ENCODE measurements around the gene TEK. TPM values are rescaled to one million over a fixed set of nuclear protein-coding genes. Genes with fewer than 3 reads are reported as not detected.
A peak's percentile ranks its signal among the peaks of the same experiment; 100 is the strongest.

The TEK gene
- polyA plus RNA-seq, 4 donors: 0.22 to 11.3 (median 4.6) TPM

DNA sequence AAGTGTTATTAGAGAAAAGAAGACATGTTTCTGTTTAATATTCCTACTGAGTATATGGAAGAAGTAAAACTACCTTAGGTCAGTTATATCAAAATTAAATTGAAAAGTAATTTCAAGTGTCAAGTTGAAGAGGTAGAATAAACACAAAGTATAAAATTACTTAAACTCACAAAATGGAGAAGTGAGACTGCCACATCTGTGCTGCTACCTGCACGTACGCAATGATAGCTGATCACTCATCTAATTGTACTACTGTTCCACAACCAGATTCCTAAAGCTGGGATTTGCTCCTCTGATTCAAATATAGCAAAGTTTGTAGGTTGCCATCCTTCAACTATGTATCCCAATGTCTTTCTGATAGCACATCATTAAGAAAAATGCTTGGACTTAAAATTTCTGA is 163.1 kb downstream of the TEK start:
- 85 to 93% (median 91%) methylated on average over 2 of the region's 2 CpGs for WGBS, 3 donors
- no peak for DNase-seq

DNA sequence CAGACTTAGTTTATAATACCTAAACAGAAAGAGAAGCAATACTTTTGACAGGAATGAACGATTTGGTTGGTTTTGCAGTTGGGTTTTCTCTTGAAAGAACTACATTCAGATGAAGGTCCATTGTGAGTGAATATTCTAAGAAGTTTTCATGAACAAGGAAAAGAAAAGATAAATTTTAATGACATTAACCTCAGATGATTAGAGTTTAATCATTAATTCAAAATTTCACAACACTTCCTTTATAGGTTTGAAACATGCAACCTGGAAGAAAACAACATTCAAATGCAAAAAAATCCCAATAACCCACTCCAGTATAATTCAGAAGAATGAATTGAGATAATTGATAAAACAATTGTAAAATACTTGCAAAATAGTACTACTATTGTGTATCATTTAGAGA is 164.2 kb downstream of the TEK start:
- H3K27ac ChIP-seq (ENCODE audit: low read depth in 1 of 3, low read length in 2 of 3): no peak overlapping the region
- 36 to 70% (median 45%) methylated on average over 1 of the region's 1 CpG for WGBS, 3 donors
- no peaks in the 10 kb centered on the region for H3K27me3 ChIP-seq (ENCODE audit: control insufficient read depth in 3 of 3, insufficient read depth in 3 of 3, low read length in 3 of 3)
- H3K9me3 ChIP-seq (ENCODE audit: control insufficient read depth in 2 of 2, insufficient read depth in 1 of 2, low read depth in 1 of 2, low read length in 1 of 2): no peaks in the 10 kb centered on the region
- H3K36me3 ChIP-seq (ENCODE audit: control insufficient read depth in 3 of 3, insufficient read depth in 2 of 3, low read depth in 1 of 3, low read length in 3 of 3): no peaks in the 10 kb centered on the region
- DNase-seq: peak; percentile 6 to 31
- H3K4me3 ChIP-seq (ENCODE audit: low read depth in 1 of 3, low read length in 3 of 3): no peak overlapping the region
- peaks cover 0 to 3% (median 0%) of the 10 kb centered on the region in 3 donors for H3K4me1 ChIP-seq (ENCODE audit: control insufficient read depth in 3 of 3, insufficient read depth in 2 of 3, low read depth in 1 of 3, low read length in 2 of 3)
- FAIRE-seq: no peak

More for the DNA sequence above, 163.1 kb downstream of the TEK start:
- H3K9me3 ChIP-seq (ENCODE audit: control insufficient read depth in 2 of 2, insufficient read depth in 1 of 2, low read depth in 1 of 2, low read length in 1 of 2): no peaks in the 10 kb centered on the region
- no peak for FAIRE-seq
- no peak overlapping the region for H3K4me3 ChIP-seq (ENCODE audit: low read depth in 1 of 3, low read length in 3 of 3)
- no peaks in the 10 kb centered on the region for H3K27me3 ChIP-seq (ENCODE audit: control insufficient read depth in 3 of 3, insufficient read depth in 3 of 3, low read length in 3 of 3)
- peaks cover 0 to 3% (median 0%) of the 10 kb centered on the region in 3 donors for H3K4me1 ChIP-seq (ENCODE audit: control insufficient read depth in 3 of 3, insufficient read depth in 2 of 3, low read depth in 1 of 3, low read length in 2 of 3)
- no peaks in the 10 kb centered on the region for H3K36me3 ChIP-seq (ENCODE audit: control insufficient read depth in 3 of 3, insufficient read depth in 2 of 3, low read depth in 1 of 3, low read length in 3 of 3)
- H3K27ac ChIP-seq (ENCODE audit: low read depth in 1 of 3, low read length in 2 of 3): no peak overlapping the region

- no peak overlapping the region for H3K27ac ChIP-seq (ENCODE audit: low read depth in 1 of 3, low read length in 2 of 3)
- no peak overlapping the region for H3K4me3 ChIP-seq (ENCODE audit: low read depth in 1 of 3, low read length in 3 of 3)
- peaks cover 2 to 4% (median 3%) of the 10 kb centered on the region in 3 donors for H3K4me1 ChIP-seq (ENCODE audit: control insufficient read depth in 3 of 3, insufficient read depth in 2 of 3, low read depth in 1 of 3, low read length in 2 of 3)
- DNase-seq (peak; percentile 66 to 74), FAIRE-seq (no peak)
- no peaks in the 10 kb centered on the region for H3K9me3 ChIP-seq (ENCODE audit: control insufficient read depth in 2 of 2, insufficient read depth in 1 of 2, low read depth in 1 of 2, low read length in 1 of 2)
- H3K36me3 ChIP-seq (ENCODE audit: control insufficient read depth in 3 of 3, insufficient read depth in 2 of 3, low read depth in 1 of 3, low read length in 3 of 3): no peaks in the 10 kb centered on the region
- 40 to 44% (median 41%) methylated on average over 12 of the region's 12 CpGs for WGBS, 3 donors
- no peaks in the 10 kb centered on the region for H3K27me3 ChIP-seq (ENCODE audit: control insufficient read depth in 3 of 3, insufficient read depth in 3 of 3, low read length in 3 of 3)
Measured at GRCh38 chr9:27276193-27277030, 167.4 kb downstream of the TEK start.

- Histone ChIP-seq H3K9me3 (ENCODE audit: control insufficient read depth in 2 of 2, insufficient read depth in 1 of 2, low read depth in 1 of 2, low read length in 1 of 2) (no peaks in the 10 kb centered on the region), H3K4me1 (ENCODE audit: control insufficient read depth in 3 of 3, insufficient read depth in 2 of 3, low read depth in 1 of 3, low read length in 2 of 3) (peaks cover 2 to 4% (median 3%) of the 10 kb centered on the region in 3 donors), H3K4me3 (ENCODE audit: low read depth in 1 of 3, low read length in 3 of 3) (no peak overlapping the region), H3K27me3 (ENCODE audit: control insufficient read depth in 3 of 3, insufficient read depth in 3 of 3, low read length in 3 of 3) (no peaks in the 10 kb centered on the region), H3K27ac (ENCODE audit: low read depth in 1 of 3, low read length in 2 of 3) (no peak overlapping the region), H3K36me3 (ENCODE audit: control insufficient read depth in 3 of 3, insufficient read depth in 2 of 3, low read depth in 1 of 3, low read length in 3 of 3) (no peaks in the 10 kb centered on the region)
- 85 to 89% (median 86%) methylated on average over 1 of the region's 1 CpG for WGBS, 3 donors
- DNase-seq: peak in 1 of 2 donors; percentile 37
- no peak for FAIRE-seq
Measured at GRCh38 chr9:27278374-27278773, 169.3 kb downstream of the TEK start.

DNA sequence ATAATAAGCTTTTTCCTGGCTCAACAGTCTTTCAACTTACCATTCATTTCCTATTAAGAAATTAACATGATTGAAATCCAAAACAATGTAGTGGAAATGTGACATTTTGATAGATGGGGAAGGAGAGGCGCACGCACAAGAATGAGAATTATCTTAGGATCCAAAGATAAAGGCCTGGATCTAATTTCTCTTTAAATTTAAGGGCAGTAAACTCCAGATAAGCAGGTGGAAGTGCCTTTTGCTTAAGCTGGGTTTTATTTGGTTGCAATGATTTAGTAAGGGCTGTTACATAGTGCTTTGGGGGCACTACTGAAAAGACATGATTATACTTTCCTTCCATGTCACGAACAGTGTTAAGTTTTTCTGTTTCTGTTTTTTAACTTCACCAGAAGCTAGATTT is 170.6 kb downstream of the TEK start:
- Histone ChIP-seq H3K27ac (ENCODE audit: low read depth in 1 of 3, low read length in 2 of 3) (no peak overlapping the region), H3K9me3 (ENCODE audit: control insufficient read depth in 2 of 2, insufficient read depth in 1 of 2, low read depth in 1 of 2, low read length in 1 of 2) (no peaks in the 10 kb centered on the region), H3K4me1 (ENCODE audit: control insufficient read depth in 3 of 3, insufficient read depth in 2 of 3, low read depth in 1 of 3, low read length in 2 of 3) (peaks cover 0 to 4% (median 2%) of the 10 kb centered on the region in 3 donors), H3K4me3 (ENCODE audit: low read depth in 1 of 3, low read length in 3 of 3) (no peak overlapping the region), H3K36me3 (ENCODE audit: control insufficient read depth in 3 of 3, insufficient read depth in 2 of 3, low read depth in 1 of 3, low read length in 3 of 3) (no peaks in the 10 kb centered on the region), H3K27me3 (ENCODE audit: control insufficient read depth in 3 of 3, insufficient read depth in 3 of 3, low read length in 3 of 3) (no peaks in the 10 kb centered on the region)
- no peak for DNase-seq
- no peak for FAIRE-seq
- 79 to 82% (median 80%) methylated on average over 3 of the region's 3 CpGs for WGBS, 3 donors

Other genes starting within 250 kb of the TEK start
- 10 to 100 TPM in 3 of 4 donors, 1 to 10 TPM in 1; 9.2 to 36.3 (median 19.7) TPM for gene CAAP1, start 216.4 kb upstream of the TEK start, polyA plus RNA-seq
- 10 to 100 TPM; 10.1 to 23.7 (median 12.4) TPM for gene PLAA, start 162.0 kb upstream of the TEK start, polyA plus RNA-seq
- 10 to 100 TPM in 1 of 4 donors, 1 to 10 TPM in 3; 4.6 to 25.5 (median 7.0) TPM for gene IFT74, start 152.8 kb upstream of the TEK start, polyA plus RNA-seq
- 100 to 1,000 TPM in 1 of 4 donors, 10 to 100 TPM in 2, 1 to 10 TPM in 1; 8.3 to 121 (median 13.2) TPM for gene LRRC19, start 103.6 kb upstream of the TEK start, polyA plus RNA-seq
- gene EQTN, start 187.9 kb downstream of the TEK start, polyA plus RNA-seq: under 1 TPM in 2 of 4 donors, not detected in 2; 0.10 to 0.30 TPM